Germinal center (tissue), 1 donor: ENCODE measurements around the gene CORO1C.

Source experiments
- DNase-seq: peaks from one replicate; pipeline ENCODE4 v3.0.0; 2012; ENCODE audit warnings: mixed read lengths, low spot score

The CORO1C gene

GRCh38 chr12:108646600-108647579 lies 84.4 kb downstream of the CORO1C start:
- DNase-seq: no peak

- no peak for DNase-seq
Observed at GRCh38 chr12:108645686-108646599, 85.4 kb downstream of the CORO1C start.

GRCh38 chr12:108644811-108645120 lies 86.6 kb downstream of the CORO1C start:
- DNase-seq: no peak

- no peak for DNase-seq
Observed at GRCh38 chr12:108643941-108644810, 87.1 kb downstream of the CORO1C start.

- DNase-seq: no peak
Observed at GRCh38 chr12:108642899-108643654, 88.2 kb downstream of the CORO1C start.

GRCh38 chr12:108642269-108642870 lies 88.9 kb downstream of the CORO1C start:
- peak; percentile 45 for DNase-seq

- DNase-seq: peak; percentile 30
Observed at GRCh38 chr12:108641446-108642268, 89.7 kb downstream of the CORO1C start.

GRCh38 chr12:108640802-108641445 lies 90.4 kb downstream of the CORO1C start:
- no peak for DNase-seq

- DNase-seq: no peak
Observed at GRCh38 chr12:108638997-108639822, 92.1 kb downstream of the CORO1C start.

- DNase-seq: no peak
Observed at GRCh38 chr12:108638141-108638827, 93.0 kb downstream of the CORO1C start.

- no peak for DNase-seq
Observed at GRCh38 chr12:108637222-108637971, 93.9 kb downstream of the CORO1C start.

GRCh38 chr12:108635997-108636808 lies 95.1 kb downstream of the CORO1C start:
- DNase-seq: no peak

- peak; percentile 73 for DNase-seq
Observed at GRCh38 chr12:108635201-108635996, 95.9 kb downstream of the CORO1C start.

GRCh38 chr12:108634341-108634751 lies 97.0 kb downstream of the CORO1C start:
- peak; percentile 40 for DNase-seq
